Endothelial cell of umbilical vein (primary cell): ENCODE measurements around the gene MAP1B.

Experiments
- CTCF ChIP-seq, 2 donors: IDR thresholded peaks; 1 replicate in 1 of 2; 2 replicates in 1 of 2; pipeline ENCODE4 v1.5.1; 2011; ENCODE audit warnings: low read length in 2 of 2, mild to moderate bottlenecking in 2 of 2, moderate library complexity in 2 of 2, control low read depth in 1 of 2, inconsistent platforms in 1 of 2, low read depth in 1 of 2; ENCODE audit not compliant: insufficient read depth in 1 of 2; ENCODE audit errors: extremely low read depth in 1 of 2
- EZH2 ChIP-seq: IDR thresholded peaks from 2 replicates; pipeline ENCODE4 v1.6.1; 2012; ENCODE audit warnings: borderline replicate concordance, low read depth, mild to moderate bottlenecking, moderate library complexity, low read length, inconsistent platforms; ENCODE audit not compliant: severe bottlenecking
- FOS ChIP-seq: IDR thresholded peaks from 2 replicates; pipeline ENCODE4 v1.6.1; 2011; ENCODE audit warnings: mild to moderate bottlenecking, low read length, moderate library complexity, borderline replicate concordance; ENCODE audit not compliant: insufficient read depth
- GATA2 ChIP-seq: IDR thresholded peaks from 2 replicates; pipeline ENCODE4 v1.7.0; 2011; ENCODE audit warnings: low read depth, mild to moderate bottlenecking, moderate library complexity, mixed read lengths, low read length; ENCODE audit not compliant: insufficient read length, insufficient read depth
- MAX ChIP-seq: IDR thresholded peaks from 2 replicates; pipeline ENCODE4 v1.6.1; 2011; ENCODE audit not compliant: insufficient read depth, insufficient read length
- MYC ChIP-seq: IDR thresholded peaks from one replicate; pipeline ENCODE4 v1.6.1; 2011; ENCODE audit warnings: mild to moderate bottlenecking, low read depth, low read length
- POLR2A ChIP-seq: IDR thresholded peaks from 2 replicates; pipeline ENCODE4 v1.6.1; 2012; ENCODE audit warnings: low read depth, mild to moderate bottlenecking, control low read depth, low read length
- POLR2AphosphoS5 ChIP-seq: IDR thresholded peaks from 2 replicates; pipeline ENCODE4 v1.6.1; 2012; ENCODE audit warnings: low read depth, mild to moderate bottlenecking, control low read depth, low read length, moderate library complexity; ENCODE audit not compliant: insufficient read depth

- TF ChIP-seq CTCF (IDR thresholded peaks at IDR 0.05; ENCODE audit: extremely low read depth in 1 of 2, insufficient read depth in 1 of 2, low read depth in 1 of 2, low read length in 2 of 2) (no peak), GATA2 (no peak), EZH2 (no peak), POLR2A (no peak), POLR2AphosphoS5 (no peak), MAX (no peak), FOS (no peak), MYC (no peak)
Observed at GRCh38 chr5:72183101-72183520, 75.8 kb downstream of the MAP1B start.
